Measurements from ENCODE around the gene TCAP.
"Not testable (repeated sequence)": the region's sequence is repeated elsewhere in the genome, so short reads cannot be mapped to it uniquely, and the experiment has no call there.

The TCAP gene

DNA sequence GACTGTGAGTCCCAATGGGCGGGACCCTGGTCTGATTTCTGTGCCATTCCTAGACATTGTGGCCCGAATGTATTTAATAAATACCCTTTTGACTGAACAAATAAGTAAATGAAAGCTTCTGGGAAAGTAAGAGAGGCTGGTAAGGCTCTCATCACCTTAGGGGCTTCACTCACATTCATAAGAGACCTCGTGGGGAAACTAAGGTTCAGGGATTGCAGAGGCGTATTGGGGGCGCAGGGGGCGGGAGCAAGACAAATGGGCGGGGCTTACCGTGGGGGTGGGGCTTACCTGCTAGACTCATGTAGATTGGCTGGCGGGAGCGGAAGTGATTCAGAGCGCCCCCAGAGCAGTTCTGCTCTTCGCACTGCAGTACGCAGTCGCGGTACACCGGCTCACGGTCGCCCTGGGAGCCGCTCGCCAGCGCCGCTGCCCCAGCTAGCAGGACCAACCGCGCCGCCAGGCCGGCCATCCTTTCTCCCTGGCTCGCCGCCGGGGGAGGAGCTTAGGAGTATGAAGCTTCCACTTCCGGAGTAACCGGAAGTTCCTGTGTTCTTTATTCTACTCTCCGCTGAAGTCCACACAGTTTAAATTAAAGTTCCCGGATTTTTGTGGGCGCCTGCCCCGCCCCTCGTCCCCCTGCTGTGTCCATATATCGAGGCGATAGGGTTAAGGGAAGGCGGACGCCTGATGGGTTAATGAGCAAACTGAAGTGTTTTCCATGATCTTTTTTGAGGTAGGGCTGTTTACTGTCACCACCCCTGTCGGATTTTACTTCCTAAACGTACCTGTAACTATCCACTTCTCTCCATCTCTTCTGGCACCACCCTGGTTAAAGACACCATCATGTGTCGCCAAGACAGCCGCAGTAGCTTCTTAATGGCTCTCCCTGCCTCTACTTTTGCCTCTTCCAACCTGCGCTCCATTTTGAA is 22.7 kb downstream of the TCAP start, which contains the start of gene PGAP3:
Gene PGAP3 (minus strand): TSS at position 512 of the 929 bp plus-strand sequence. CDS start 43 bp downstream, at position 469.
- DNase-seq, result peak; percentile 86 to 87

DNA sequence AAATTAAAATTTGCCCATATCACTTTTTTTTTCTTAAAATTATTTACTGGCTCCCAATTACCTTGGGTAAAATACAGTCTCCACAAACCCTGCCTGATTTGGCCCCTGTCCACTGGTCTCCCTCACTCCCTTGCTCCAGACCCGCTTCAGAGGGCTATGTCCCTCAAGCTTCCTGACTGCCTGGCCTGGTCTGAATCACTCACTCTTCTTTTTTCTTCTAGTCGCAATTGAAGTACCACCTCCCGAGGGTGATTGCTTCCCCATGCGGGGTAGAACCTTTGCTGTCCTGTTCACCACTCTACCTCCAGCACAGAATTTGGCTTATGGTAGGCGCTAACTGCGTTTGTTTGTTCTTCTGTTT is 23.3 kb downstream of the TCAP start:
- no peak for DNase-seq

DNA sequence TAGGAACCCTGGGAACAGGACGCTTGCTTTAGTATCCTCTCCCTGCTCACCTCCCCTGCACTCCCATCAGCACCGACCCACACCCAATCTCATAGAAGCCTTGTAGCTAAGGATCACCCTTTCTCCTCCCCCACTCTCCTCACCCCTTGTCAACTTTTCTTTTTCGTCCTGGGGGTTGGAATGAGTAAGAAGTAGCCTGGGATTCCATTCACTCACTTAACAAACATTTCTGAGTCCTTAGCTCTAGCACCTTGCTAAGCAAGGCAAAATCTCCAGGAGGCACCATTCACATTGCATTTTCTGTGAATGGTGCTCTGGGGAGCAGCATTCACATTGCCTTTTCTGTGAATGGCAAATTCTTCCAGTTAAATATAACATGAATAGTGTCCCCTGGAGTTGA is 23.8 kb downstream of the TCAP start:
- DNase-seq, result no peak

DNA sequence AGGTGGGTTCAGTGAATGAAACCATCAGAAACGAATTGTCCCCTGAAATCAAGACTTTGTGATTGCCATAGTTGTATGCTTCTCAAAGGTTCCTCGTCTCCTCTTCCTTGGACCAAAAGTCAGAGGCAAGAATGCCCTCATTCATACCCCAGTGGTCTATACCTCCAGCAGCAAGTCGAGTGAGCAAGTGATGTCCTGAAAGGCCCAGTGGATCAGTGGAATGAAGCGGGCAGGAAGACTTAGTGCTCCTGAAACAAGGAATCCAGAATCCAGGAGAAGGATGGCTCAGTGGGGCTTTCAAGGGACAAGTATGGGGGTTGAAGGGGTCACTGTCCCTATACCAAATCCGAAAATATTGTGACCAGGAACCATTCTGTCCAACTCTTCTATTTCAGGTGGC is 29.4 kb downstream of the TCAP start:
- DNase-seq, result no peak

DNA sequence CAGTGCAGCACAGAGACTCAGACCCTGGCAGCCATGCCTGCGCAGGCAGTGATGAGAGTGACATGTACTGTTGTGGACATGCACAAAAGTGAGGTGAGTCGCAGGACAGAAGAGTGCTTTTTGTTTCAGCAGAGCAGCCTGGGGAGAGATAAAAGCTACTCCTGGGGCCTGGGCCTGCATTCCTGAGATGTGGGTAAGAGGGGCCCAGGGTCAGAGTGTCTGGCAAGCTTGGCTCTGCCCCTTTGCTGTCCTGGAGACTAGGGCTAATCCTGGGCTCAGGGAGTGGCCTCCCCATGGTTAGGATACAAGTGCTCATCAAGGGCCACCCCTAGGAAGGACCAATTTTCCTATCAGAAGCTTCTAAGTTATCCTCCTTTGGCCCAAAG is 29.9 kb downstream of the TCAP start:
- no peak for DNase-seq

DNA sequence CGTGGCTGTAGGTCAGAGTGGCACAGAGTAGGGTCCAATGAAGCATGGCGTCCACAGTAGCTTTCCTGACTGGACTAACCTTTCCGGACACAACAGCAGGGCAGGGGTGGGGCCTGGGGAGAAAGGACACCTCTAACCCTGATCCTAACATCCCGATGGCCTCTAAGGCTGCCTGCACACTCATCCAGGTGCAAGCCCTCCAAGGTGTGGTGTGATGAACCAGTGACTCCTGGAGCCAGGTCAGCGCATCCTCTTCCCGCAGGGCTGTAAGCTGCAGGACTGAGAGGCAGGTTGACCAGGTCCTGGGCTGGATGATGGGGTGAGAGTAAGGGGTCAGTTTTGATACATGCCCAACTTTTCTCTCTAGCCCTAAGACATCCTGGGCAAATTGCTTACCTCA is 31.6 kb downstream of the TCAP start:
- no peak for DNase-seq

DNA sequence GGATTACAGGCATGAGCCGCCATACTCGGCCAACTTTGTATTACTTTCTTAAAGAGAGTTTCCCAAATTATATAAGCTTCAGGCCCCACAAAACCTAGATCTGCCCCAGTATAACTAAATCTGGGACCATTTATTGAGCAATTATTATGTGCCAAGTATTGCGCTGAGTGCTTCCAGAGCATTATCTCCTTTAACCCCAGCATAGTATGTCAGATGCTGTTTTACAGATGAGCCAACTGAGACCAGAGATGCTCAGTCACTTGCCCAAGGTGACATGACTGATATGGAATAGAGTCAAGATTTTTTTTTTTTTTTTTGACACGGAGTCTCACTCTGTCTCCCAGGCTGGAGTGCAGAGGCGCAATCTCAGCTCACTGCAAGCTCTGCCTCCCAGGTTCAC is 32.8 kb downstream of the TCAP start:
- no peak for DNase-seq

DNA sequence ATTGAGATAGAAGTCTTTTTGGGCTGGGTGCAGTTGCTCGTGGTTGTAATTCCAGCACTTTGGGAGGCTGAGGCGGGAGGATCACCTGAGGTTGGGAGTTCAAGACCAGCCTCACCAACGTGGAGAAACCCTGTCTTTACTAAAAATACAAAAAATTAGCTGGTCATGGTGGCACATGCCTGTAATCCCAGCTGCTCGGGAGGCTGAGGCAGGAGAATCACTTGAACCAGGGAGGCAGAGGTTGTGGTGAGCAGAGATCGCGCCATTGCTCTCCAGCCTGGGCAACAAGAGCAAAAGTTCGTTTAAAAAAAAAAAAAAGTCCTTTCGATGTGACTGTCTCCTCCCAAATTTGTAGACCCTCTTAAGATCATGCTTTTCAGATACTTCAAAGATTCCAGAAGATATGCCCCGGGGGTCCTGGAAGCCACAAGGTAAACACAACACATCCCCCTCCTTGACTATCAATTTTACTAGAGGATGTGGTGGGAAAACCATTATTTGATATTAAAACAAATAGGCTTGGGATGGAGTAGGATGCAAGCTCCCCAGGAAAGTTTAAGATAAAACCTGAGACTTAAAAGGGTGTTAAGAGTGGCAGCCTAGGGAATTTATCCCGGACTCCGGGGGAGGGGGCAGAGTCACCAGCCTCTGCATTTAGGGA is 34.1 kb downstream of the TCAP start:
- not testable (repeated sequence) for DNase-seq

DNA sequence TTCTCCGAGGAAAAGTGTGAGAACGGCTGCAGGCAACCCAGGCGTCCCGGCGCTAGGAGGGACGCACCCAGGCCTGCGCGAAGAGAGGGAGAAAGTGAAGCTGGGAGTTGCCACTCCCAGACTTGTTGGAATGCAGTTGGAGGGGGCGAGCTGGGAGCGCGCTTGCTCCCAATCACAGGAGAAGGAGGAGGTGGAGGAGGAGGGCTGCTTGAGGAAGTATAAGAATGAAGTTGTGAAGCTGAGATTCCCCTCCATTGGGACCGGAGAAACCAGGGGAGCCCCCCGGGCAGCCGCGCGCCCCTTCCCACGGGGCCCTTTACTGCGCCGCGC is 34.6 kb downstream of the TCAP start, which contains the start of gene ERBB2:
Gene ERBB2 (plus strand): TSS at position 247 of the 330 bp plus-strand sequence. CDS start 175 bp downstream, outside the sequence.
- DNase-seq, result no peak

DNA sequence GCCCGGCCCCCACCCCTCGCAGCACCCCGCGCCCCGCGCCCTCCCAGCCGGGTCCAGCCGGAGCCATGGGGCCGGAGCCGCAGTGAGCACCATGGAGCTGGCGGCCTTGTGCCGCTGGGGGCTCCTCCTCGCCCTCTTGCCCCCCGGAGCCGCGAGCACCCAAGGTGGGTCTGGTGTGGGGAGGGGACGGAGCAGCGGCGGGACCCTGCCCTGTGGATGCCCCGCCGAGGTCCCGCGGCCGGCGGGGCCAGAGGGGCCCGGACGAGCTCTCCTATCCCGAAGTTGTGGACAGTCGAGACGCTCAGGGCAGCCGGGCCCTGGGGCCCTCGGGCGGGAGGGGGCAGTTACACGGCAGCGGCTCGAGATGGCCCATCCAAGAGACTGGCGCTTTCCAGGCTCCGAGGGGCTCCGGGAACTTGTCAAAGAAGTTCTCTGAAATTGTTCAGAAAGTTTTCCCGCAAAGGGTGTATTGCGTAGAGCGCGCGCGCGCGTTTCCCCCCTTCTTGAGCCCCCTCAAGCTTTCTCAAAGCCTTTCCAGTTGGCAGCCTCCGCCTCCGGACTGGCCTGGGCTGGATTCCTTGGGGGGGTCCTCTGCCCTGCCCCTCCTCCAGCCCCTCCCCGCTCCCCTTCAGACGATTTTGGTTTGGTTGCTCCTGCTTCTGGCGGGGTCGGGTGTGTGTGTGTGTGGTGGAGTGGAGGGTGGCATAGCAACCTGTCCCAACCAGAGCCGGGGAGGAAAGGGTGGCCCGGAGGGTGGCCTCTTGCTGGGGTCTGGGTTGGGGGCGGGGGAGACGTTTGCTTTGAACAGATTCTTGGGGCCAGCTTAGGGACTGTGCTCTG is 35.2 kb downstream of the TCAP start:
- no peak for DNase-seq

DNA sequence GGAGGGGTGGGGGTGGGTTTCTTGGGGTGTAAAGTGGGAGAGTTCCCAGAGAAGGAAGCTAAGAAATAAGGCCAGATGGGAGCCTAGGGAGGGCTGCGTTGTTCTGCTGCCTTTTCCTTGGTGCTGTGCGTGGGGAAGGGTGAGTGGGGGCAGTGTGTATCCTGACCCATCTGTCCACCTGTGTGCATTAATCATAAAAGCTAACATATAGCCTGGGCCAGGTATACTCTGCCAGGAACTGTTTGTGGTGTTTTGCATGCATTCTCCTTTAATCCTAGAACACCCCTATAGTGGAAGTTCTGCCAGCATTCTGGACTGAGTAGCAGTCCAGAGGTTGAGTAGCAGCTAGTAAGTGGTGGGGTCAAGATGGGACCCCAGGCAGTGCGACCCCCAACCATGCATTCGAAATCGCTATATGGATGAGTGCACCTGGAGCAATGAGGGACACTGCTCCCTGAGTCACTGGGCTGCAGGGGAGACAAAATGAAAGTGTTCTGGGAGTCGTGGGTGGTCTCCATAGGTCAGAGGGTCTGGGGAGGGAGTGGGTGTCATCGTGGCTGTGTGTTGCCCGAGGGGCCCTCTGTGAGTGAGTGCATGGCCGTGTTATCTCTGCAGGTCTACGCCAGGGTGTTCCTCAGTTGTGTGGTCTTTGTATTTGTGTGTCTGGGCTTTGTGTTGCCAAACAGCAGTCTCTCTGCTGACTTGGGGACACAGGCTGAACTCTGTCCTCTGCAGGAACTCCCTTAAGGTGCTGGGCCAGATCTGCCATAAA is 36.0 kb downstream of the TCAP start:
- no peak for DNase-seq

DNA sequence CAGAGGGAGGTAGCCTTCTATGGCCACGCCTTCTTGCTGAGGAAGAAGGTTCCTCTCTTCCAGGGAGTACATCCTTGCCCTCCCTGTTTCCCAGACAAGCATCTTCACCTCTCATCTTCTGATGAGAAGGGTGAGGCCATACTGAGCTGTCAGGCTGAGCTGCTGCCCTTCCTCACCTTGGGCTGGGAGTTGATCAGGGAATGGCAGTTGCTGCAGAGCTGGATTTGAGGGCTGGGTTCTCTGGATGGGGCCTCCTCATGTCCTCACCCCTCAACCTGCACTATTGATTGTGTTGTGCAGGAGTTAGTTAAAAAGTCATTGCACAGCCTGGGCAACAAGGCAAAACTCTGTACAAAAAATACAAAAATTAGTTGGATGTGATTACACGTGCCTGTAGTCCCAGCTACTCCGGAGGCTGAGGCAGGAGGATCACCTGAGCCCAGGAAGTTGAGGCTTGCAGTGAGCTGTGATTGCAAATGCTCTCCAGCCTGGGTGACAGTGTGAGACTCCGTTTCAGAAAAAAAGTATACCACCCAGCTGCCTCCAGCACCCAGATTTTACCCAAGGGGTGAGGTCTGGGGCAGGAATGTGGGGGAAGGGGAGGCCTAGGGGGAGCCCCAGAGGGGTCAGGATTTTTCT is 36.8 kb downstream of the TCAP start:
- DNase-seq, result no peak

DNA sequence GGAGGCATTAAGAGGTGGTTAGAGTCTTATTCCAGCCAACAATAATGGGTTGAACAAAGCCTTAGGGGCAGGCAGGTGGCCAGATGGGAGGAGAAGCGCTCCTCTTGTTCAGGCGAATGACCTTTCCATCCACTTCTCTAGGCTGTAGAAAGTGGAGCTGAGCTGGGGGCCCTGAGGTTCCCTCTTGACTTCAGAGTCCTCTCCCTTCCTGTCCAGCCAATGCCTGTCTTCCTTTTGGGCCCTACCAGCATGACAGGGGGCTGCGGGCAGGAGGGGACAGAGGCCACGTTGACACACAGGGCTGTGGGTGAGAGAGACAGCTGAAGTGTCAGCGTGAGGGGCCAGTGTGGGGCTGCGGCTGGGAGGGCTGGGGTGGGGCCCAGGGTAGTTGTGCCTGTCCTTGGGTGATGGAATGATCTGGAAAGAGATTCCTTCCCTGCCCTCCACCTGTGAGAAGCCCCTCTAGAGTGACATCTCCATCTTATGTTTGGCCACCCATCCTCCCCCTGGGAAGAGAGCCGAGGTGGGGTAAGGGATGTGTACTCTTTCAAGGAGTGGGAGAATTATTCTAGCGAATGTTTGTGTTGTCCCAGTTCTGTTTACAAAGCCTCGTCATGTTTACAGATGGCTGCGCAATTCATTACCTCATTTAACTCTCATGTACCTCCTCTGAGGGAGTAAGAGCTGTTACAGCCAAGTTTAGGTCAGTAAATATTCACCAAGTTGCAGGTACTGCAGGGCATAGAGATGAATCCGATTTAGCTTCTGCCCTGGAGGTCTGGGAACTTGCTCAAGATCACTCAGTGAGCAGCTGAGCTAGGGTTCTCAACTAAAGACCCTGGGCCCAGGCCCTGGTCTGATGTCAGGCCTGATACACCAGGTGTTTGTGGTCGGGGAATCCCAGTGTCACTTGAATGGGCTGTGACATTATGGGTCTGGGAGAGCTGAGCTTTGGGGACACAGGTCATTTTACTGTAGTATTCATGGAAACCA is 38.0 kb downstream of the TCAP start:
- no peak for DNase-seq

DNA sequence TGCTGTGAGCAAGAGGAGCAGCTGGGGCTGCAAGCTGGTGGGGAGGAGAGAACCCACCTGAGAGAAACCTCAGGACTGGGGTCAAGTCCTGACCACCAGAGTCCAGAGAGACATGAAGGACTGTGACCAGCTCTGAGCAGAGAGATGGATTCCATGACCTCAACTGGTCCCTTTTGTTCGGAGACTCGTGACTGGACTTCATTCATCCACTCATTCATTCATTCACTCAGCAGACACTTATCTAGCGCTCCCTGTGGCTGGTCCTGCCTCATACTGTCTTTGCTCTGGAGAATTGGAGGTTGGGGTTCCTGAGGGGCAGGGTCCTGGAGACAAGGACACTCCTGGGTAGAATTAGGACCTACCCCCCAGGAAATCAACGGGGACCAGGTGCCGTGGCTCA is 38.8 kb downstream of the TCAP start:
- DNase-seq, result no peak

DNA sequence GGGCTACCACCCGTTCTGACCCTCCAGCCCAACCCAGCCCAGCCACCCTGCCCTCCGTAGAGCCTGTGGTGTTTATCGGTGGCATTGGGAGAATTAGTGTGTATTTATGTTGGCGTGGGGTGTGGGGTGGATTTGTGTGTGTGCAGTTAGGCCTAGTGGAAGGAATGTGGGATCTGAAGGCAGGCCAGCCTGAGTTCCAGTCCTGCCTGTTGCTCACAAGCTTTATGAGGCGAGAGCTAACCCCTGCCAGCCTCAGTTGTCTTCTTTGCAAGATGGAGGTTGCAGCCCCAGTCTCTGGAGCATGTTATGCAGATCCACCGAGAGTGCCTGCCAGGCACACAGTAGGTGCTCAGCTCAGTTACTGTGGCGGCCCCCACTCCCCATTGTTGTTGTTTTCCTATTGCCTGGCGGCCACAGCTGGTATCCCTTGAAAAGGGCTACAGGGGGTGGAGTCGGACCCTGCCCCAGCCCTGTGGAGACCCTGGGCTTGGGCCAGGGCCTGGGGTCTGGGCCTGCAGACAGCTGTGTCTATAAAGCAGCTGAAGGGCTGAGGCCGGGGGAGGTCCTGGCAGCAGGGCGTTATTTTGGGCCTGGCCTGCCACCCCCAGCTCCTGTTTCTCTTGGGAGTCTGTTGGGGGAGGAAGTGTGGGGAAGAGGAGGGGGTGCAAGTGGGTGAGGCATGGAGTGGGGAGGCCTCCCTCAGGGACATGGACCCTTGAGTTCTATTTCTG is 39.8 kb downstream of the TCAP start:
- DNase-seq, result no peak

DNA sequence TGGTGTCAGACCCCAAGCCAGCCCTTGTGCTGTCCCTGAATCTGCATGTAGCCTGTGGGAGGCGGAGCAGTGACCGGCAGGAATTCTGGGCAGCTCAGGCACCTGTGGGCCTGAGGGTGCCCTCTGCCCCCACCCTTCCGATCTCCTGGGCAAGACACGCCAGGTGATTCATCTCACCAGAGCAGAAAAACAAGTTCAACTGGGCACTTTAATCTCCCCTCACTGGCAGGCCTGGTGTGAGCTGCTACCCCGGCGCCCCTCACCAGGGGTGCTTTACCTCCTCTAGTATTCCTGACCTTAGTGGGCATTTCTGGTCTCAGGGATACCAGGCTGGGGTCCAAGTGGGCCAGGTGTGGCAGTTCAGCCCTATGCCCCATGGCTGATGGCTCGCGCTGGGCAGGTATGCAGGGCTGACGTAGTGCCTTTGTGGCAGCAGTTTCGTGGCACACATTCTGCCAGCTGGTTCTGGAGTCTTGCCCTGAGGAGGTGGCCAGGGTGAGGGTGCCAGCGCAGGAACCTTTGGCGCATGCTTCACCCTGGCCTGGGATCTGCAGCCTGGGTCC is 40.7 kb downstream of the TCAP start:
- no peak for DNase-seq

DNA sequence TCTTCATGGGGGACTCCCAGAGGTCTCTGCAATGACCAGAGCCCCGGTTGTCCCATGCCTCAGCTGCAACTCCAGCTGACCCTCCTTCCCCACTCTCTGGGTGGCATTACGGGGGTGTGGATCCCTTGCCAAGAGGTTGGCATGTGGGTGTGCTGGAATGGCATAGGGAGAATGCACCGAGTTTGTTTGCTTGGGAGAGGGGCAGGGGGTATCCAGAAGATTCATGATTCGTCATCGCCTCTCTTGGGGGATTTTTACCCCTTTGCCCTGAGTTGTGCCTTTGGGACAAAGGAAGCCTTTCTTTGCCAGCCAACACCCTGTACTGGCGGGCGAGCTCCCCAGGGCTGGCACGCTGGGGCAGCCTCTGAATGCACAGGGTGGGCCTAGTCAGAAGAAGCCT is 41.2 kb downstream of the TCAP start:
- no peak for DNase-seq

DNA sequence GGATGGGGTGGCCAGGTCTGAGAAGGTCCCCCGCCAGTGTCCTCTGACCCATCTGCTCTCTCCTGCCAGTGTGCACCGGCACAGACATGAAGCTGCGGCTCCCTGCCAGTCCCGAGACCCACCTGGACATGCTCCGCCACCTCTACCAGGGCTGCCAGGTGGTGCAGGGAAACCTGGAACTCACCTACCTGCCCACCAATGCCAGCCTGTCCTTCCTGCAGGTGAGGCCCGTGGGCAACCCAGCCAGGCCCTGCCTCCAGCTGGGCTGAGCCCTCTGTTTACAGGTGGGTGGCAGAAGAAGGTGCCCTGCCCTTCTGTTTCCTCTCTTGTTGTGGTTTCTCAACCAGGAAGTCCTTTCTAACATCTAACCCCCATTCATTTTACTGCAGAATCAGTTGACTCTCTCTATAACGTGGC is 41.8 kb downstream of the TCAP start:
- DNase-seq, result peak in 1 of 2 donors; percentile 25

DNA sequence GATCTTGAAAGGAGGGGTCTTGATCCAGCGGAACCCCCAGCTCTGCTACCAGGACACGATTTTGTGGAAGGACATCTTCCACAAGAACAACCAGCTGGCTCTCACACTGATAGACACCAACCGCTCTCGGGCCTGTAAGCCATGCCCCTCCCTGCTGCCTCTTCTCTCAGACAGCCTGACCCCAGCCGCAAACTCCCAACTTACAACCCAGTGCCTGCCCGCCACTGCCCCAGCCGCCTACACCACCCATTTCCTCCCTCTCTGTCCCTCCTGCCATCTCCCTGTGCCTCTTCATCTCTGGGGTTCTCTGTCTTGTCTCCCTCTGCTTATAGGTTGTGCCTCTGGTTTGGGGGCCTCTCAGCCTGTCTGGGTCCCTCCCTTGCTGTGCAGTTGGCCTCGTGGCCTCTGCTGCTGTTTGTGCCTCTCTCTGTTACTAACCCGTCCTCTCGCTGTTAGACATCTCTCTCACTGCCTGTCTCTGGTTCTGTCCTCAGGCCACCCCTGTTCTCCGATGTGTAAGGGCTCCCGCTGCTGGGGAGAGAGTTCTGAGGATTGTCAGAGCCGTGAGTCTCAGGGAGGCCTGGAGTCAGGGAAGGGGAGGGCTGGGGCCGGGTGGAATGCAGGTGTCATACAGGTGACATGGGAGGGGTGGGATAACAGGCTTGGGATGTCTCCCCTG is 44.3 kb downstream of the TCAP start:
- peak in 1 of 2 donors; percentile 23 for DNase-seq

Data from CD4-positive, alpha-beta T cell treated with Interferon alpha-2 for 1 hour (primary cell).